ENCODE measurements around the gene PRKACG.
"Not testable (repeated sequence)": the region's sequence is repeated elsewhere in the genome, so short reads cannot be mapped to it uniquely, and the experiment has no call there.

The PRKACG gene

DNA sequence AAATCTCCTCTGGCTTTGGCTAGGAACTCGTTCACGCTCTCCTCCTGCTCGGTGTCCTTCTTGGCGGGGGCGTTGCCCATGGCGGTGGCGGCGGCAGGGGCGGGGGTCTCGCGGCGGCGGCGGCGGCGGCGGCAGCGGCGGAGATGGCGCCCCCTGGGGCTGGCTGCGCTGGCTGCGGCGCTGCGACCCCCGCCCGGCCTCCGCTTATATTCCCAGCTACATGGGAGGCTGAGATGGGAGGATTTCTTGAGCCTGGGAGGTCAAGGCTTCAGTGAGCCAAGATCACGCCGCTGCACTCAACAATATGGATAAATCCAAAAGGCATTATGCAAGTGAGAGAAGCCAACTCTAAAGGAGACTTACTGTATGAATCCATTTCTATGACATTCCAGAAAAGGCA lies at the start of gene PRKACG:
PRKACG (minus strand) TSS at position 101 of the 400 bp plus-strand sequence; CDS start at position 80, 21 bp downstream.
- DNase-seq: no peak

- no peak for DNase-seq
These were observed 48.3 kb upstream of the PRKACG start for GRCh38 chr9:69062195-69062594.

GRCh38 chr9:69060766-69061165 lies 46.9 kb upstream of the PRKACG start:
- DNase-seq: no peak

DNA sequence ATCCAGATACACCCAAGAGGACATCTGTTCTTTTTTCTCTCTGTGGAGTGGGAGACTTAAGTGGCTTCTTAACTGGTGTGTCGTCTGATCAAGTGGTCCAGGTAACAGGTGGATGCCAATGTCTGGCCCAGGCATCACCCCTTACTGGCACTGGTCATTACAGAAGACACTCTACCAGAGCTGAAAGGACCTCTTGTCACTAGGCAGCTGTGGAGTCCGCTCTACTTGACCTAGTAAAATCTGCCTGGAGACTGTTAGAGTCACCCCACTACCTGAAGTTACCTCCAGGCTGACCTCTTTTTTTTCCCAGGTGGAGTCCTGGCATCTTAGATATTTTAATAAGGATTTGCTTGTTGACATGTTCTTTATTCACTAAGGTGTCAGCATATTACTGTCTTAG lies 44.2 kb upstream of the PRKACG start:
- DNase-seq: no peak

DNA sequence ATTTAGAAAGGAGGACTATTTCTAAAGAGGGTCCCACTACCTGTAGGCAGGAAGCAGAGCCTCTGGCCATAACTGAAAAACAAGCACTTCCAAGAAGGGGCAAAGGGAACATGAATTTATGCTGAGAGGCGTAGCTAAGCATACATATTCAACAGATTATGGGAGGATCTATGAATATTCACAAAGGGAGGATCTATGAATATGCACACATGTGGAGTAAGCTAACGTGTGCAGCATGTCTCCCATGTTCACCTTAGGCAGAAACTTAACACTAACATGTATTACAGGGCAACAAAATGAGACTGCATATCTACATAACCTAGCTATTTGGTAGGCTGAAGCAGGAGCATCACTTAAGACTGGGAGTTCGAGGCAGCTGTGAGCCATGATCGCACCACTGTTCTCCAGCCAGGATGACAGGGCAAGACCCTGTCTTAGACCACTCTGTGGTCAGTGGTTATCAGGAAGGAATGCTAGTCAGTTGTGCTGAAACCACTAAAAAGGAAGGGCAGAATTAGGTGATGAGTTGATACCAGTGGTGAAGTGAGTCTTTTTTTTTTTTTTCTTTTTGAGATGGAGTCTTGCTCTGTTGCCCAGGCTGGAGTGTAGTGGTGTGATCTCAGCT lies 42.4 kb upstream of the PRKACG start:
- no peak for DNase-seq

DNA sequence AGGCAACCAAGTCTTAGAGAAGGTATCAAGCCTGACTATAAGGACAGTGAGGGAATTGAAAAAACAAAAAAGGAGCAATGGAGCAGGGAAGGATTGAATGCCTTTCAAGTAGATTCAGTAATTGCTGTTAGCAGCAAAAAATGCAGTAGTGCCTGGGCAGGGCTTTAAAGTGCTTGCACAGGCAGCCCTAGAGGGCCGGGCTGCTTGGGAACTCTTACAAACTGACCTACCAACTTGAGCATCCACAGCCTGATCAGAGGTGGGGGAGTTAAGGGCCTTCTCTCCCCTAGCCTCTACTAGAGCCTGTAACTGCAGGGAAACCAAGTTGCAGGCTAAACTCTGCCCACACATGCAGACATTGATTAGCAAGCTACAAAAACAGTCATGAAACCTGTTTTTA lies 41.1 kb upstream of the PRKACG start:
- DNase-seq: no peak

DNA sequence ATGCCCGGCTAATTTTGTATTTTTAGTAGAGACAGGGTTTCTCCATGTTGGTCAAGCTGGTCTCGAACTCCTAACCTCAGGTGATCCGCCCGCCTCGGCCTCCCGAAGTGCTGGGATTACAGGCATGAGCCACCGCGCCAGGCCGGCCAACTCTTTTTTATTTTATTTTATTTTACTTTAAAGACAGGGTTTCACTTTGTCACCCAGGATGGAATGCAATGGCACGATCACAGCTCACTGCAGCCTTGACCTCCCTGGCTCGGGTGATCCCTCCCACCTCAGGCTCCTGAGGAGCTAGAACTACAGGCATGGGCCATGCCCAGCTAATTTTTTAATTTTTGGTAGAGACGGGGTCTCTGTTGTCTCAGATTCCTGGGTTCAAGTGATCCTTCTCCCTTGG lies 37.0 kb upstream of the PRKACG start:
- not testable (repeated sequence) for DNase-seq

- DNase-seq: no peak
These were observed 35.2 kb upstream of the PRKACG start for GRCh38 chr9:69049094-69049493.

- DNase-seq: no peak
These were observed 33.5 kb upstream of the PRKACG start for GRCh38 chr9:69047371-69047770.

GRCh38 chr9:69046723-69047122 lies 32.8 kb upstream of the PRKACG start:
- no peak for DNase-seq

DNA sequence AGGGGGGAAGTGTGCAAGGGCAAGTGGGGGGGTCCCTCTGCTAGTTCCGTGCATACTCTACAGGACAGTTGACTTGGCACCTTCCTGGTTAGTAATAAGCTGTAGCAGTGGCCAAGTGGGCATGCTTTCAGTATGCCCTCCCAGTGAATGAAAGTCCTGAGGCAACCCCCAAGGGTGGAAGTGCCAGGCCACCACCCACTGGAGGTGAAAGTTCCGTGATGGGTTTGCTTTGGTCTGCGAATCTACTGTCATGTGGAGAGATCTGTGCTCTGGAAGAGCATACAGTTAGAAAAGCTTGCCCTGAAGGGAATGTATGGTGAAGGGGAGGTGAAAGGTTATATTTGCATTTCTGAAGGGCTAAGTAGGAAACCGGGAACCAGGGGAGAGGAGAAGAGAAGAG lies 31.9 kb upstream of the PRKACG start:
- no peak for DNase-seq

- DNase-seq: no peak
These were observed 30.6 kb upstream of the PRKACG start for GRCh38 chr9:69044240-69045219.

GRCh38 chr9:69040646-69041045 lies 26.7 kb upstream of the PRKACG start:
- no peak for DNase-seq

DNA sequence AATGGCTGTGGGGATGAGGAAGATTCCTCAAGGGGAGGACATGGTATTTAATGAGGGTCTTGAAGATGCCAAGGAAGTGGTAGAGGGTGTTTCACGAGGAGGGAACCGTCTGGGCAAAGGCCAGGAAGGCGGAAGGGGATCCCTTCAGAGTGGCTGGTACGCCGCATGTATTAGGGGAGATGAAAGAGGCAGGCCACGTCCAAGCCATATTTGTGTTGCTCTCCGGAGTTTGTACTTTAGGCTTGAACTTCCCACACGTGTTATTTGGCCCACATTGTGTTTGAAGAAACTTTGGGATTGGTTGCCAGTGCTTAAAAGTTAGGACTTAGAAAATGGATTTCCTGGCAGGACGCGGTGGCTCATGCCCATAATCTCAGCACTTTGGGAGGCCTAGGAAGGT lies 22.9 kb upstream of the PRKACG start:
- DNase-seq: peak; percentile 69

- peak; percentile 69 for DNase-seq
These were observed 22.4 kb upstream of the PRKACG start for GRCh38 chr9:69036309-69036708.

- DNase-seq: peak; percentile 88
These were observed 21.8 kb upstream of the PRKACG start, which contains the start of gene FXN for GRCh38 chr9:69035438-69036308. Gene FXN (plus strand): TSS chr9:69035752. CDS start chr9:69035783, 31 bp downstream.

DNA sequence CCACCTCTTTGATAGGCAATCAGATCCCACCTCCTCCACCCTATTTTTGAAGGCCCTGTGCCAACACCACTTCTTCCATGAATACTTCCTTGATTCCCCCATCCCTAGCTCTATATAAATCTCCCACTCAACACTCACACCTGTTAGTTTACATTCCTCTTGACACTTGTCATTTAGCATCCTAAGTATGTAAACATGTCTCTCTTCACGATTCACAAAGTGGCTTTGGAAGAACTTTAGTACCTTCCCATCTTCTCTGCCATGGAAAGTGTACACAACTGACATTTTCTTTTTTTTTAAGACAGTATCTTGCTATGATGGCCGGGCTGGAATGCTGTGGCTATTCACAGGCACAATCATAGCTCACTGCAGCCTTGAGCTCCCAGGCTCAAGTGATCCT lies 20.2 kb upstream of the PRKACG start:
- DNase-seq: no peak

DNA sequence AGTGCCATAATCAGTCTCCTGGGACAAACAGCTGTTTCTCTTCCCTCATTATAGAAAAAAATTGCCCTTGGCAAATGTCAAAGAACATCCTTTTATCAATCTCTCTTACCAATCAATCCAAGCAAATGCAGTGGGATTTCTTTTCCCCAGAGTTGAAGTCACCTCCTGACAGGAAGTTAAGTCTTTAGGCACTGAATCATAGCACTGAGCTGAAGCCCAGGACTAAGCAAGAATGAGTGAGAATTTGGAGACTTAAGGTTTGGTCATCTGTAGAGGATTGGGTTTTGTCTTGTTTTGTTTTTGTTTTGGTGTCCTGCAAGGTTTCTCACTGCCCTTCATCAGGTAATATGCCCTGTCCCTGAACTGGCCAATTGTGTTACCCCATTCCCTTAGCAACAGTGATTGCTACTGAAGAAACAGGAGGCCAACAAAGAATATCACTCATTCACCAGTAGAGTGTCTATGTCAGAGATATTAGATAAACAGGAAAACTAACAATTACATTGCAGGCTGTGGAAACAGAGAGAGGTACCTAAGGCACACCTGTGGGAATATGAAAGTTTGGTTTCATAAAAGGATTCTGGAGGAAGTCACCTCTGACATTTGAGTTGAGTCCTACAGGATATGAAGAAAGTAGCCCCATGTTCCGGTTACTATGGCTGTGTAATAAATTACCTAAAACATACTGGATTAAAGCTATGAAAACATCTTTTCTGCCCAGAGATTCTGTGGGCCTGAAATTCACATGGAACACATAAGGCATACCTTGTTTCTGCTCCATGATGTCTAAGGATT lies 17.1 kb upstream of the PRKACG start:
- no peak for DNase-seq

DNA sequence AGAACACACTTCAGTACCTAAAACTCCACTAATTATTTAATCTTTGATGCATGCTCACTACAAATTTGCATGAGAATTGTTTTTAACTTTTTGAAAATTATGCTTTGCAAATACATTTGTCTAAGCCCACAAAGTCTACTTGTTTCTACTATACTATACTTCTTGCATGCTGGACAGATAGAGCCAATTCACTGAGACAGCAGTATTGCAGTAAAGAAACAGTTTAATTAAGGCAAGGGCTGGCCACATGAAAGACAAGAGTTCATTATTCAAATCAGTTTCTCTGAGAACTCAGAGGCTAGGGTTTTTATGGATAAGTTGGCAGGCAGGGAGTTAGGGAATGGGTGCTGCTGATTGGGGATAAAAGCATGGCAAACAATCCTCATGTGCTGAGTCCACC lies 15.6 kb upstream of the PRKACG start:
- DNase-seq: peak; percentile 28

GRCh38 chr9:69028754-69029153 lies 14.8 kb upstream of the PRKACG start:
- no peak for DNase-seq

DNA sequence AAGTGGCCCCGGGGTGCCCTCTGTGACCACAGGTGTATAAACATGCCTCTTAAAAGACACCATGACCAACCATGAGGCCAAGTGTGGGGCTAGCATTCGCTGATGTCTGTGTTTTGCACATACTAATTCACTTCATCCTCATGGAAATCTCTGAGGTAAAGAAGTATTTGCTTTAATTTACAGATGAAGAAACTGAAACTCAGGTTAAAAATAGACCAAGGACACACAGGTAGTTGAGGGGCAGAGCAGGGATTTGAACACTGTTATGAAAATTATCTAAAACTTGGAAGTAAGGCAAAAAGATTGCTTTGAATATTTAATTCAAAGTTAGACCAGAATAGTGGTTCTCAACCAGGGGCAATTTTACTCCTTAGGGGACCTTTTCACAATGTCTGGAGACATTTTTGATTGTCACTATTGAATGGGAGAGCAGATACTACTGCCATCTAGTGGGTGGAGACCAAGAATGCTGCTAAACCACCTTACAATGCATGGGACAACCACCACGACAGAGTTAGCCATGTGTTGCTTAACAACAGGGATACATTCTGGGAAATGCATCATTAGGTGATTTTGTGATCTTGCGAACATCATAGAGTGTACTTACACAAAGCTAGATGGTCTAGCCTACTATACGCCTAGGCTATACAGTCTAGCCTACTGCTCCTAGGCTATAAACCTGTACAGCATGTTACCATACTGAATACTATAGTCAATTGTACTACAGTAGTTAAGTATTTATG lies 13.6 kb upstream of the PRKACG start:
- DNase-seq: peak; percentile 90

DNA sequence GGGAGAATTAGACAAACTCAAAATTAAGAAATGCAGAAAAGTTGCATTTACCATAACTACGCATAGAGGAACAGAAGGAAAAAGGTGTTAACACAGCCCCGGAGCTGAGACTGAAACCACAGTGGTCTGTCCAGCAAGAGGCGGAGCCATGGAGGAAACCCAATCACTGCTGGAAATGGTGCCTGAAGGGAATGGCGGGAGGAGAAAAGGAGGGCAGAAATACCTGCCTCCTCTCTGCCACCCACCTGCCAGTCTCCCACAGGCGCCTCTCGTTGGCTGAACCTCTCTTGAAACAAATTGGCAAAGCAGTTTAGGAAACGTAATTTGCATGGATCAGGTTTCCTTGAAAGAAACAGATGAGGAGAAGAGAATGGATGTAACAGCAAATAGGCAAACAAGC lies 9.7 kb upstream of the PRKACG start:
- DNase-seq: no peak
